ENCODE results near the gene SYVN1. TPM values are rescaled to one million over a fixed set of nuclear protein-coding genes. Genes with fewer than 3 reads are reported as not detected.

The SYVN1 gene
- total and polyA plus RNA-seq, 7 donors: 5.1 to 43.5 (median 17.3) TPM

- peaks cover under 1 to 23% (median 5%) of the 10 kb centered on the region in 4 donors for H3K36me3 ChIP-seq
- H3K27ac ChIP-seq: no peak overlapping the region
- TF ChIP-seq POLR2AphosphoS5 (IDR thresholded peaks at IDR 0.05): peak in 1 of 4 donors; percentile 7
- TF ChIP-seq, protein P1, sequence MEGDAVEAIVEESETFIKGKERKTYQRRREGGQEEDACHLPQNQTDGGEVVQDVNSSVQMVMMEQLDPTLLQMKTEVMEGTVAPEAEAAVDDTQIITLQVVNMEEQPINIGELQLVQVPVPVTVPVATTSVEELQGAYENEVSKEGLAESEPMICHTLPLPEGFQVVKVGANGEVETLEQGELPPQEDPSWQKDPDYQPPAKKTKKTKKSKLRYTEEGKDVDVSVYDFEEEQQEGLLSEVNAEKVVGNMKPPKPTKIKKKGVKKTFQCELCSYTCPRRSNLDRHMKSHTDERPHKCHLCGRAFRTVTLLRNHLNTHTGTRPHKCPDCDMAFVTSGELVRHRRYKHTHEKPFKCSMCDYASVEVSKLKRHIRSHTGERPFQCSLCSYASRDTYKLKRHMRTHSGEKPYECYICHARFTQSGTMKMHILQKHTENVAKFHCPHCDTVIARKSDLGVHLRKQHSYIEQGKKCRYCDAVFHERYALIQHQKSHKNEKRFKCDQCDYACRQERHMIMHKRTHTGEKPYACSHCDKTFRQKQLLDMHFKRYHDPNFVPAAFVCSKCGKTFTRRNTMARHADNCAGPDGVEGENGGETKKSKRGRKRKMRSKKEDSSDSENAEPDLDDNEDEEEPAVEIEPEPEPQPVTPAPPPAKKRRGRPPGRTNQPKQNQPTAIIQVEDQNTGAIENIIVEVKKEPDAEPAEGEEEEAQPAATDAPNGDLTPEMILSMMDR (IDR thresholded peaks at IDR 0.05): no peak
- H3K4me1 ChIP-seq: peaks cover 0 to 60% (median 54%) of the 10 kb centered on the region in 4 donors
- DNase-seq: peak; percentile 62
- H3K4me3 ChIP-seq: no peak overlapping the region
- intact Hi-C loops (cut with DNase I): loop anchor here (10.0 kb wide), 2 partner anchors 270 to 500 kb away; partner anchors contain the start of genes CDC42BPG, MAP3K11 and PCNX3
- H3K27me3 ChIP-seq: no peaks in the 10 kb centered on the region
- WGBS, 2 donors: 91 to 92% methylated on average over 11 of the region's 11 CpGs
- H3K9me3 ChIP-seq: no peaks in the 10 kb centered on the region
Observed at GRCh38 chr11:65114538-65115171, 19.7 kb downstream of the SYVN1 start.

GRCh38 chr11:65113839-65114238 is 20.5 kb downstream of the SYVN1 start:
- peaks cover 0 to 60% (median 53%) of the 10 kb centered on the region in 4 donors for H3K4me1 ChIP-seq

GRCh38 chr11:65113361-65113756 is 21.0 kb downstream of the SYVN1 start:
- H3K27ac ChIP-seq: peak overlapping the region in 1 of 4 donors; percentile 81
- 5 to 16% methylated on average over 14 of the region's 14 CpGs for WGBS, 2 donors
- H3K4me1 ChIP-seq: peaks cover 0 to 60% (median 53%) of the 10 kb centered on the region in 4 donors

More at GRCh38 chr11:65113839-65114238, 20.5 kb downstream of the SYVN1 start:
- intact Hi-C loops (cut with DNase I): loop anchor here (10.0 kb wide), 2 partner anchors 269 to 501 kb away; partner anchors contain the start of genes CDC42BPG, MAP3K11 and PCNX3
- peak; percentile 44 for DNase-seq
- Histone ChIP-seq H3K27ac (no peak overlapping the region), H3K36me3 (peaks cover 0 to 23% (median 5%) of the 10 kb centered on the region in 4 donors), H3K4me3 (no peak overlapping the region), H3K9me3 (no peaks in the 10 kb centered on the region), H3K27me3 (no peaks in the 10 kb centered on the region)
- whole genome bisulfite sequencing, 2 donors: 52 to 73% methylated on average over 6 of the region's 6 CpGs
- TF ChIP-seq EP300 (IDR thresholded peaks at IDR 0.05): no peak

GRCh38 chr11:65112546-65113360 is 21.6 kb downstream of the SYVN1 start:
- Histone ChIP-seq H3K4me1 (peaks cover 0 to 60% (median 50%) of the 10 kb centered on the region in 4 donors), H3K9me3 (no peaks in the 10 kb centered on the region), H3K36me3 (peaks cover 8 to 32% (median 16%) of the 10 kb centered on the region in 4 donors), H3K27me3 (no peaks in the 10 kb centered on the region), H3K27ac (peak overlapping the region; percentile 81 to 85 (median 82)), H3K4me3 (peak overlapping the region; percentile 35 to 58 (median 49))
- intact Hi-C loops (cut with DNase I): loop anchor here (10.0 kb wide), 2 partner anchors 268 to 502 kb away; partner anchors contain the start of genes CDC42BPG, MAP3K11 and PCNX3
- peak in 2 of 4 donors; percentile 24 to 55 for TF ChIP-seq POLR2AphosphoS5 (IDR thresholded peaks at IDR 0.05)
- no peak for TF ChIP-seq POLR2A (IDR thresholded peaks at IDR 0.05)
- TF ChIP-seq, protein P1 (IDR thresholded peaks at IDR 0.05): peak; percentile 62 to 92 (median 80)
- WGBS, 2 donors: 1% methylated on average over 57 of the region's 57 CpGs
- DNase-seq: peak; percentile 83

More at GRCh38 chr11:65113361-65113756, 21.0 kb downstream of the SYVN1 start:
- Histone ChIP-seq H3K9me3 (no peaks in the 10 kb centered on the region), H3K27me3 (no peaks in the 10 kb centered on the region), H3K36me3 (peaks cover 2 to 26% (median 9%) of the 10 kb centered on the region in 4 donors), H3K4me3 (peak overlapping the region; percentile 35 to 58 (median 49))
- peak; percentile 66 for DNase-seq
- intact Hi-C loops (cut with DNase I): loop anchor here (10.0 kb wide), 2 partner anchors 269 to 501 kb away; partner anchors contain the start of genes CDC42BPG, MAP3K11 and PCNX3
- TF ChIP-seq POLR2A (IDR thresholded peaks at IDR 0.05) (no peak), POLR2AphosphoS5 (IDR thresholded peaks at IDR 0.05) (no peak), EP300 (IDR thresholded peaks at IDR 0.05) (no peak)
- TF ChIP-seq, protein P1 (IDR thresholded peaks at IDR 0.05): no peak
